PC-9 (cell line): ENCODE data around the gene CYP27B1. TPM values are rescaled to one million over a fixed set of nuclear protein-coding genes. Genes with fewer than 3 reads are reported as not detected.

Experiments used
- BruUV-seq: library from RNA; stranded (reverse); fragments of 400-500 nt; replicated peaks from 2 replicates; lab custom pipeline; 2021; lab: Mats Ljungman, UMichigan
- CTCF ChIA-PET: fragments of 300-600 bp; sonication (Branson Sonifier 250); formaldehyde crosslinking; loops from one replicate; lab custom pipeline; 2022; ENCODE audit warnings: antibody characterized with exemption; lab: Charles Lee
- POLR2A ChIA-PET: fragments of 300-600 bp; sonication (Branson Sonifier 250); formaldehyde crosslinking; loops from one replicate; lab custom pipeline; 2022; ENCODE audit warnings: antibody characterized with exemption; ENCODE audit not compliant: unreplicated experiment; lab: Charles Lee
- DNase-seq, 2 experiments: peaks; one replicate each; pipeline versions ENCODE4 v3.0.0 to v3.0.0-alpha.2; 2015 to 2022; ENCODE audit warnings: mixed read lengths in 1 of 2
- H2AFZ ChIP-seq: fragments of 200-600 bp; sonication (generic); 2 replicates; pipeline ENCODE4 v1.8.1; 2017; ENCODE audit warnings: antibody characterized with exemption
- H3F3A ChIP-seq: fragments of 200-600 bp; sonication (generic); 2 replicates; pipeline ENCODE4 v1.8.1; 2017; ENCODE audit warnings: antibody characterized with exemption, mild to moderate bottlenecking, low read depth; ENCODE audit not compliant: insufficient read depth
- H3K27ac ChIP-seq: fragments of 200-600 bp; sonication (generic); 2 replicates; pipeline ENCODE4 v1.6.1; 2016; ENCODE audit warnings: mixed run types
- H3K27me3 ChIP-seq: fragments of 200-600 bp; sonication (generic); 2 replicates; pipeline ENCODE4 v1.6.1; 2016; ENCODE audit warnings: low read depth, mixed run types; ENCODE audit not compliant: insufficient read depth
- H3K36me3 ChIP-seq: fragments of 200-600 bp; sonication (generic); 2 replicates; pipeline ENCODE4 v1.6.1; 2016; ENCODE audit warnings: low read depth, mixed run types
- H3K4me1 ChIP-seq: fragments of 200-600 bp; sonication (generic); replicated peaks from 2 replicates; pipeline ENCODE4 v1.6.1; 2016; ENCODE audit warnings: mixed run types; ENCODE audit not compliant: insufficient read depth
- H3K4me2 ChIP-seq: fragments of 200-600 bp; sonication (generic); 2 replicates; pipeline ENCODE4 v1.6.1; 2017; ENCODE audit warnings: mixed run types
- H3K4me3 ChIP-seq: fragments of 200-600 bp; sonication (generic); 2 replicates; pipeline ENCODE4 v1.6.1; 2016; ENCODE audit warnings: mixed run types
- H3K79me2 ChIP-seq: fragments of 200-600 bp; sonication (generic); 2 replicates; pipeline ENCODE4 v1.6.1; 2017; ENCODE audit warnings: low read depth, mixed run types
- H3K9me2 ChIP-seq: fragments of 200-600 bp; sonication (generic); 2 replicates; pipeline ENCODE4 v1.8.1; 2017; ENCODE audit warnings: mild to moderate bottlenecking; ENCODE audit not compliant: insufficient read depth
- H3K9me3 ChIP-seq: fragments of 200-600 bp; sonication (generic); 2 replicates; pipeline ENCODE4 v1.8.1; 2016; ENCODE audit warnings: low read depth; ENCODE audit not compliant: insufficient read depth
- H4K20me1 ChIP-seq: fragments of 200-600 bp; sonication (generic); 2 replicates; pipeline ENCODE4 v1.8.1; 2017; ENCODE audit not compliant: insufficient read depth
- EZH2 ChIP-seq: fragments of 200-600 bp; sonication (generic); IDR thresholded peaks from 2 replicates; pipeline ENCODE4 v1.8.0; 2017; ENCODE audit warnings: antibody characterized with exemption, low read depth
- intact Hi-C: fragments of 100-400 bp; cut with micrococcal nuclease; formaldehyde crosslinking; loops from one replicate; pipeline ENCODE4 v1.10.0; 2022; ENCODE audit not compliant: unreplicated experiment
- total RNA-seq: library from RNA; stranded (reverse); gene quantifications from 2 replicates; pipeline ENCODE4 v1.2.3, GENCODE V29; 2021
- TF ChIP-seq, protein P1 (sequence below): fragments of 200-600 bp; sonication (generic); conservative IDR thresholded peaks from 2 replicates; pipeline ENCODE4 v1.6.1; 2017; ENCODE audit warnings: mixed run types, antibody characterized with exemption, mild to moderate bottlenecking, moderate library complexity

CYP27B1 gene
- total RNA-seq, 1 experiment from 2014 or later: 1.8 TPM

DNA sequence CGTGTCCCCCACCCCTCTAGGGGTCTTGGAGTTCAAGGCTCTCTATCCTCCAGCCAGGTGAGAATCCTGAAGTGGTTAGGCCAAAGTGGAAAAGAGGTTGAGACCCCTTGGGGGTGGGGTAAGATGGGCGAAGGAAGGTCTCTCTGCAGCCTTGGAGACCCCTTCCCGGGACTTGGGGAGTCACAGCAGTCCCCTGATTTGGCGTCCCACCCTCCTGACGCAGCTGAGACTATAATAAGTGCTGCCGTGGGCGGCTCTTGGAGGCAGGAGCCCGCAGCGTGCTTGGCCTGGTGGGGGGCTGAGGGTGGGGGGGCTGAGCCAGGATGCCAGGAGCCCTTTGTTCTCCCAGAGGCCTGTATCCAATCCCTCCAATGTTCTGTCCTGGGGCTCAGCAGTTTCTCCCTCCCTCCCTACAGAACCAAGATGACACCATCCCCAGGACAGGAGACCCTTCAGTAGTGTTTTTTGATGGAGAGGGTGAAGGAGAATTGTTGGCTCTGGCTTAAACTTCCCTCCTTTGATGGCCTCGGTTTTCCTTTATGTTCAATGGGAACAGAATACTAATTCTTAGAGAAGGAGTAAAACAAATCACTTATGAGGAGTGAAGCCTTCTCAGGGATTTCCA, 26.9 kb downstream of the CYP27B1 start:
- TF ChIP-seq, protein P1, sequence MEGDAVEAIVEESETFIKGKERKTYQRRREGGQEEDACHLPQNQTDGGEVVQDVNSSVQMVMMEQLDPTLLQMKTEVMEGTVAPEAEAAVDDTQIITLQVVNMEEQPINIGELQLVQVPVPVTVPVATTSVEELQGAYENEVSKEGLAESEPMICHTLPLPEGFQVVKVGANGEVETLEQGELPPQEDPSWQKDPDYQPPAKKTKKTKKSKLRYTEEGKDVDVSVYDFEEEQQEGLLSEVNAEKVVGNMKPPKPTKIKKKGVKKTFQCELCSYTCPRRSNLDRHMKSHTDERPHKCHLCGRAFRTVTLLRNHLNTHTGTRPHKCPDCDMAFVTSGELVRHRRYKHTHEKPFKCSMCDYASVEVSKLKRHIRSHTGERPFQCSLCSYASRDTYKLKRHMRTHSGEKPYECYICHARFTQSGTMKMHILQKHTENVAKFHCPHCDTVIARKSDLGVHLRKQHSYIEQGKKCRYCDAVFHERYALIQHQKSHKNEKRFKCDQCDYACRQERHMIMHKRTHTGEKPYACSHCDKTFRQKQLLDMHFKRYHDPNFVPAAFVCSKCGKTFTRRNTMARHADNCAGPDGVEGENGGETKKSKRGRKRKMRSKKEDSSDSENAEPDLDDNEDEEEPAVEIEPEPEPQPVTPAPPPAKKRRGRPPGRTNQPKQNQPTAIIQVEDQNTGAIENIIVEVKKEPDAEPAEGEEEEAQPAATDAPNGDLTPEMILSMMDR: no peak
- no peak for TF ChIP-seq EZH2
- no peak overlapping the region for H3K27ac ChIP-seq
- intact Hi-C loops: no loop called here
- H3K4me3 ChIP-seq: no peak overlapping the region
- no peaks in the 10 kb centered on the region for H3K9me2 ChIP-seq
- no peak for DNase-seq
- no peak overlapping the region for H3K4me2 ChIP-seq
- H3K36me3 ChIP-seq: no peaks in the 10 kb centered on the region
- H3K4me1 ChIP-seq: peaks cover 8% of the 10 kb centered on the region; the same call in 1 of the 2 replicates
- H2AFZ ChIP-seq: no peak overlapping the region
- no TSS peak for BruUV-seq
- H3K27me3 ChIP-seq: peaks cover 14% of the 10 kb centered on the region
- H4K20me1 ChIP-seq: no peaks in the 10 kb centered on the region
- ChIA-PET POLR2A (no interaction called here), CTCF (interaction anchor here (1.0 kb wide), 1 partner anchor 281 kb away, joined by 3 read pairs; the partner anchor contains the start of gene GLI1)
- H3F3A ChIP-seq: peaks cover 9% of the 10 kb centered on the region; the same call in 1 of the 2 replicates
- no peaks in the 10 kb centered on the region for H3K79me2 ChIP-seq
- H3K9me3 ChIP-seq: no peaks in the 10 kb centered on the region

DNA sequence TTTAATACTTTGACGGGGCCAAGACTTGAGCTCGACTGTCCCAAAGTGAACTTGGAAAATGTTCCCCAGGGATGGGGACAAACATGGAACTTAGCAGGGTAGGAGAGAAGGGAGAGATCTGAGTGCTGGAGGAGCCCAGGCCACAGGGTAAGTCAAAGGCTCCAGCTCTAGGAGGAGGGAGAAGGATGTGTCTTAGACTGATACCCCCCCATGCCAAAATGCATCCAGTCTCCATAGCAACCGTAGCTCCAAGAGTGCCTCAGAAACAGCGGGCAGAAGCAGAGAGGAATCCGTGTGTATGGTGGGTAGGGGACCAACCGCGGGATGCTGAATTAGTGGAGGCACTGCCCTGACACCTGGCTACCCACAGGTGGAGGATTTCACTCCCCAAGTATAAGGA, 27.5 kb downstream of the CYP27B1 start:
- TF ChIP-seq EZH2: no peak
- TF ChIP-seq, protein P1: no peak
- no peak for DNase-seq
- Histone ChIP-seq H3K27ac (no peak overlapping the region), H2AFZ (no peak overlapping the region), H3K79me2 (no peaks in the 10 kb centered on the region), H4K20me1 (no peaks in the 10 kb centered on the region), H3F3A (peaks cover 9% of the 10 kb centered on the region; the same call in 1 of the 2 replicates), H3K9me3 (no peaks in the 10 kb centered on the region), H3K4me3 (no peak overlapping the region), H3K4me2 (no peak overlapping the region), H3K4me1 (peaks cover 8% of the 10 kb centered on the region; the same call in 1 of the 2 replicates), H3K36me3 (no peaks in the 10 kb centered on the region), H3K9me2 (no peaks in the 10 kb centered on the region), H3K27me3 (peaks cover 14% of the 10 kb centered on the region)
- ChIA-PET CTCF (interaction anchor here (1.0 kb wide), 1 partner anchor 280 kb away, joined by 3 read pairs; the partner anchor contains the start of gene GLI1), POLR2A (interaction anchor here (0.7 kb wide), 1 partner anchor 12 kb away, joined by 10 read pairs; no protein-coding TSS in a partner anchor)
- BruUV-seq: no TSS peak
- intact Hi-C loops: no loop called here

DNA sequence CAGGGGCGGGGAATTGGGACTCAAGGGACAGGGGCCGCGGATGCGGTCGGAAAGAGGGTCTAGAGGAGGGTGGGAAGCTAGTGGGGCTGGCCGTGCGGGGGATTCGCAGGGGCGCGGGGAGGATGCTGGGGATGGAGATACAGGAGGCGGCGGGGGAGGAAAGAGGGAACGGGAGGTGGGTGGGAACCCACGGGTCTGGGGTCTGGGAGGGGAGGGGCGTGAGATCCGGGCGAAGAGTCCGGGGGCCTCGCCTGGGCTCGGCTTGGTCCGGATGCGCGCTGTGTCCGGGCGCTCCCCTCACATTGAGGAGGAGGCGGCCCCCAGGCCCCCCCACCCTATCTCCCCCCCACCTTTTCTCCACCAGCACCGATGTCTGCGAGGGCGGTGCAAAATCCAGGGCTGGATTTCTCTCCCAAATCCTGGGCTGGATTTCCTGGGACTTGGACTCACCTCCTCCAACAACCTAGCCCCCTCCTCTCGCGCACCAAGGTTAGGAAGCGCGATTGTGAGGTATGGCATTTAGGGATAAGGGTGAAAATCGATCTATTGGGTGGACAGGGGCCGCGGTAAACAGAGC, 28.1 kb downstream of the CYP27B1 start, which contains the start of gene AGAP2:
Gene AGAP2 (minus strand): TSS at position 82 of the 577 bp plus-strand sequence. CDS start 496 bp downstream, outside the sequence.
- no TSS peak for BruUV-seq
- Histone ChIP-seq H3K9me2 (no peaks in the 10 kb centered on the region), H3K36me3 (no peaks in the 10 kb centered on the region), H3K4me1 (peaks cover 2% of the 10 kb centered on the region; the same call in 1 of the 2 replicates), H3K9me3 (no peaks in the 10 kb centered on the region), H3K27me3 (peaks cover 14% of the 10 kb centered on the region), H3K4me3 (no peak within 1 kb of the TSS), H3K27ac (no peak within 1 kb of the TSS), H3K79me2 (no peaks in the 10 kb centered on the region), H2AFZ (no peak within 1 kb of the TSS), H4K20me1 (no peaks in the 10 kb centered on the region), H3K4me2 (no peak within 1 kb of the TSS), H3F3A (peaks cover 7% of the 10 kb centered on the region; the same call in 1 of the 2 replicates)
- ChIA-PET CTCF (interaction anchor here (1.0 kb wide), 1 partner anchor 280 kb away, joined by 3 read pairs; the partner anchor contains the start of gene GLI1), POLR2A (interaction anchor here (0.7 kb wide), 1 partner anchor 13 kb away, joined by 10 read pairs; no protein-coding TSS in a partner anchor)
- intact Hi-C loops: no loop called here
- TF ChIP-seq EZH2: no peak
- TF ChIP-seq, protein P1: no peak
- DNase-seq: no peak
